Activated CD4-positive, alpha-beta T cell treated with anti-CD3 and anti-CD28 coated beads for 48 hours (primary cell): ENCODE measurements around the gene GGCT.
A peak's percentile ranks its signal among the peaks of the same experiment; 100 is the strongest.
"Not testable (repeated sequence)": the region's sequence is repeated elsewhere in the genome, so short reads cannot be mapped to it uniquely, and the experiment has no call there.

ENCODE experiments used
- DNase-seq: peaks from one replicate; pipeline ENCODE4 v3.0.0-alpha.2; 2020

Gene GGCT

DNA sequence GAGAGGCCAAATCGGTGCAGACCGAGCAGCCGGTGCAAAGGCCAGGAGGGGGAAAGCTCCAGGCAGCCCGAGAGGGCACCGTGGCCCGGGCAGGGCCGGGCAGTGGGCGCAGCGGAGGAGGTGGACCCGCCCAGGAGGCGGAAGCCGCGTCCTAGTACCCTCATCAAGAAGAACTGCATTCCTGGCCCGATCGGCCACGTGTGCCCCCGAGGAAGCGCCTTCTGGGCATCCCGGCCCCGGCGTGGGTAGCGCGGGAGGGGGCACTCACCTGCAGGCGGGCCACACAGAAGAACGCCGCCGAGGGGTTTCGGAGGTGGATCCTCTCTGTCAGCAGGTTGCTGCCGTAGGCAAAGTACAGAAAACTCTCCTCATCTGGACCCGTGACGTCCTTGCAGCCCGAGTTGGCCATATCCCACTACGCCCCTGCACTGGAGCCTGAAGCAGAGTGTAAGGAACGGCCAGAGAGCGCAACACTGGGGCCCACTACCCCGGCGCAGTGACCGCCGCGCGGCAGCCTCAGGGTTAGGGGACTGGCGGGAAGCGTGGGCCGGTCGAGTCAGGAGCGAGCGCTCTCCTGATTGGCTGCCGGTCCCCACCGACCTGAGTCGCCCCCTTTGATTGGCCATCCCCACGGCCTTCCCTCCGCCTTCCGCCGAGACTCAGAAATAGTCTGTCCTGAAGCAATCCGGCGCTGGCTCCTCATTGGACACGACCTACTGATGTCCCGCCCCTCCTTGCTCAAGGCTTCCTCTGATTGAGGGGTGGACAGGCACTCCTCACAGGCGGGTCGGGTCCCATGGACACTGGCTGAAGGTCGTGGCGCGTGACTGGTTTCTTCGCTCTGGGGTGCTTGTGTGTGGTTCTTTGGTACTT lies at the start of gene GGCT:
GGCT (minus strand) TSS at position 529 of the 873 bp plus-strand sequence; CDS start at position 409, 120 bp downstream.
- DNase-seq, result peak; percentile 98

- DNase-seq, result no peak
Observed at GRCh38 chr7:30553546-30553945, 48.9 kb upstream of the GGCT start.

DNA sequence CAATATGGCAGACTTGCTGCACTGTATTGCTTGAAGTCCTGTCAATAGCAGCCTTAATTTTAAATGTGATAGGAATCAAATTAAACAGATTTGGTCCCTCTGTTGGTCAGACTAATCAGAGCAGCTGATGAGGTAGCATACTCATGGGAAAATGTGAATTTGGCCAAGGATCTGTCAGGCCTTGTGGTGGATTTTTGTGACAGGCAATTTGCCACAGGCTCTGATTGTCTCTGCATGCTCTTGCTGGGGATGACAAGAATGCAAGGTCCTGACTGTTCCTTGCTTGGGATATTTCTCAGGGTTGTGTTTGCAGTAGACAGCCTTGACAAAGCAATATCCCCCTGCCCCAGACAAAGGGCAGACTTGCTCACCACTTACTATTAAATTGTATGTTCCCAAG lies 48.5 kb upstream of the GGCT start:
- no peak for DNase-seq

GRCh38 chr7:30552330-30552729 lies 47.7 kb upstream of the GGCT start:
- no peak for DNase-seq

- no peak for DNase-seq
Observed at GRCh38 chr7:30549931-30550493, 45.4 kb upstream of the GGCT start.

DNA sequence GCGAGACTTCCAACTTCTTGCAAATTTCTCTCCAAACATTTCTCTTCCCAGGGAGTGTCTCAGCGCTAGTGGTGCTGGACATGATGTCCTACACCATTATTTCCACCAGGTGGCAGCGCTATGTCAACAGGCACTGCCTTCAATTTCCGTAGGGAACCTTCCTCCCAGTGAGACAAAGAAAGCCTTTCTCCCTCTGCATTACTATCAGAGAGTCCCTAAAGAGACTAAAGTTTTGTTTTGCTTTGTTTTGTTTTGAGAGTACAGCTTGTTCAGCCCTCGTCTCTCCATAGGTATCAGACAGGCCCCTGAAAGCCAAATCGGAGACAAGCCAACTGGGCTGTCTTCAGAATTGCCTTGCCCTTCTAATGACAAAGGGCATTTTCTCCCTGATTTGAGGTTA lies 44.2 kb upstream of the GGCT start:
- DNase-seq, result peak; percentile 48

GRCh38 chr7:30546596-30546995 lies 42.0 kb upstream of the GGCT start:
- DNase-seq, result no peak

- DNase-seq, result no peak
Observed at GRCh38 chr7:30545791-30546555, 41.3 kb upstream of the GGCT start.

DNA sequence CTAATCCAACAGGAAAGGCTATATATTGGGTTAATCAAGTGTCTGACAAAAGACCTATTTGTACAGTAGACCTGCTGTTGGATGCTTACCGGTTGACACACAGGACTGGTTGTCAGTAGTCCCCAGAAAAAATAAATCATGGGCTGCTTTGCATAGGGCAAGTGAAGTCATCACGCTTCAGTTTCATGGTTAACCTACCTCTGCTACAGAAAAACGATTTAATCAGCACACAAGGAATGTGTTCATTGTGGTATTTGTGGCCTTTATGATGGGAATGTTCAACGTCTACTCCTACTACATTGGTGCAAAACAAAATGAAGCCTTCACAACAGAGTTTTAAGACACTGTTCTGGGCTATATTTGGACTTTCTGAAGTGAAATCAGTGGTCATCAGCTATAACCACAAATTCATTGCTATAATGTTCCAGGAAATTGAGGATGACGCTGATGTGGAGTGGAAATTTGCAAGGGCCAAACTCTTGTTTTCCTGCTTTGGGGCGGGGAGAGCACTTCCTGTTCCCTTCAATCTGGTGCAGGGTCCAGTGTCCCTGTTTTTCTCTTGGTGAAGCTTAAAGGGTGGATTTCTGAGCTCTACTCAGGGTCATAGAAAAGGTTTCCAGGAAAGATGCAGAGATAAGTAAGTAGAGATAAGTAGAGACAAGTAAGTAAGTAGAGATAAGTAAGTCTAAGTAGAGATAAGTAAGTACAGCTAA lies 39.3 kb upstream of the GGCT start:
- no peak for DNase-seq

GRCh38 chr7:30543115-30543514 lies 38.5 kb upstream of the GGCT start:
- DNase-seq, result not testable (repeated sequence)

DNA sequence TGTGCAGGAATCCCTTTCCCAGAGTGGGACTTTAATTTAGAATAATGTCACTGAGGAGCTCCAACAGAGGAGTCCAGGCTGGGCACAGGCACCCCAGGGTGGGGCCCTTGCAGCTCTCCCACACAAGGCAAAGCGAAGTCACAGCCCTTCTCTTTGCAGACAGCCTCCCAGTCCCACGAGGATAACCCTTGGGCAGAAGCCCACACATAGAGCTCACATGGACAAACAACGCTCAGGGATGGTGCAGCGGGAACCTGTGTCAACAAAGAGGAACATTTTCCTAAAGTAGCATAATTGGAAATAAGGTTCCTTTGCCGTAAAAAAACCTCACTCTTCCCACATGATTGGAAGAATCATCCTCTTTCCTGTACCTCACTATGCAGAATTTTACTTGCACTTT lies 29.3 kb upstream of the GGCT start:
- no peak for DNase-seq

- no peak for DNase-seq
Observed at GRCh38 chr7:30531286-30531685, 26.7 kb upstream of the GGCT start.

GRCh38 chr7:30530373-30530772 lies 25.7 kb upstream of the GGCT start:
- DNase-seq, result no peak

GRCh38 chr7:30528779-30529178 lies 24.1 kb upstream of the GGCT start:
- DNase-seq, result no peak

DNA sequence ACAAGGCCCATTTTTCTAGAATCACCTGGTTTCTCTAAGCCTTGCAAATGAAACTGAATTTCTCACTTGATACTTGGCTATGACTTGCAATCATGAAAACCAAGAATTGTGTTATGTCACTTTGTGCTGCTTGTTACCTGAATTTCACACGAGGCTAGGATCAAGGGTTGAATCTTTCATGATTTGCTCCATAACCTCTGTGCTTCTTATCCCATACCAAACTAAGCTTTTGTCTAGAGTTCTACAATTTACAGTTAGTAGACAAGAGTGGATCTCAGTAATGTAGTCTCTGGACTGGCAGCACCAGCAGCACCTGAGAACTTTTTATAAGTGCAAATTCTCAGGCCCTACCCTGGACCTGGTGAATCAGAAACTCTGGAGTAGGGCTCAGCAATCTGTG lies 22.7 kb upstream of the GGCT start:
- DNase-seq, result not testable (repeated sequence)

DNA sequence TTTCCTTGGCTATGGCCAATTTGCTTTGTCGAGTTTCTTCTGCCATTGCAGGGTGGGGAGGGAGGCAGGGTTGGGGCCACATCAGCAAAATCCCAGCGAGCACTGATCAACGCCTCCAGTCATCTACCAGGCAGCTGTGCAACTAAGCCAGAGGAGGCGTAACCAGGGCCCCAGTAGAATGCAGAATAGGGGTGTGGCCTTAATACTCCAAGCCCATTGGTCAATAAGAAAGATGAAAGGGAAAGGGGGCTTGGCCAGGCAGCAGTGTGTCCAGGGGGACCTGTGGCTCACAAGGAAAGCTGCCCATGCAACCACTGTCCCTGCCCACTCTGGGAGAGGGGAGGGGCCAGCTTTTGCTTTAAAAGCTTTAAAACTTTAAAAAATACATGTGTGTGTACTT lies 21.5 kb upstream of the GGCT start:
- no peak for DNase-seq

- no peak for DNase-seq
Observed at GRCh38 chr7:30525429-30525828, 20.8 kb upstream of the GGCT start.

DNA sequence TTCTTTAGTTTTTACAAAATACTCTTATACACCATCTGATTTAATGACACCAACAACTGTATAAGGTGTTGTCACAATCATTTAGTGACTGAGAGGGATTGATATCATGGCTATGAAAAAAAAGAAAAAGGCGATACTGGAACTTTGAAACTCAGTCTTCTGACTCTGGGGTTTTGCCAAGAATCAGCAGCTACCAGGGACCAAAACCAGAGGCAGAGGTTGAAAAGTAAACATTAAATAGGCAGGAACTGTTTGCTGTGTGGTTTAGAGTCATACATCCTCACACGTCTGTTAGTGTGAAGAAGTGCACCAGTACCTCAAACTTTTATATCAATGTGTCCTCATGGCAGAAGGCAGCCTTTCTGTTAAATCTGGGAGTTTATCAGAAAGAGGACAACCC lies 19.9 kb upstream of the GGCT start:
- no peak for DNase-seq

- no peak for DNase-seq
Observed at GRCh38 chr7:30523466-30523865, 18.8 kb upstream of the GGCT start.

DNA sequence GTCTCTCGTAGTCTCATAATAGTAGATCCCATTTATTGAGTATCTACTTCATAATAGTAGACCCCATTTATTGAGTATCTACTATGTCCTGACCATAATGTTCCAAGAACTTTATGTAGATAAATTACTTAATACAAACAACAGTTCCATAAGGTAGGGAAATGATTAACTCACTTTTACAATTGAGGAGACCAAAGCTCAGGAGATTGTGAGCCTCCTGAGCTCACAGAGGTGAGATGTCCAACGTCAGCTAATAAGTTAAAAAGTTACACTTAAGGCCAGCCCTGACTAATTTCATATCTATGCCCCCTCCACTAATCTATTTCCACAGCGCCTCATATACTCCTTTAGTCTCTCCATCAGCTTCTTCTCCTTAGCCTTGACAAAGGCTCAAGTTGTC lies 17.5 kb upstream of the GGCT start:
- DNase-seq, result no peak

DNA sequence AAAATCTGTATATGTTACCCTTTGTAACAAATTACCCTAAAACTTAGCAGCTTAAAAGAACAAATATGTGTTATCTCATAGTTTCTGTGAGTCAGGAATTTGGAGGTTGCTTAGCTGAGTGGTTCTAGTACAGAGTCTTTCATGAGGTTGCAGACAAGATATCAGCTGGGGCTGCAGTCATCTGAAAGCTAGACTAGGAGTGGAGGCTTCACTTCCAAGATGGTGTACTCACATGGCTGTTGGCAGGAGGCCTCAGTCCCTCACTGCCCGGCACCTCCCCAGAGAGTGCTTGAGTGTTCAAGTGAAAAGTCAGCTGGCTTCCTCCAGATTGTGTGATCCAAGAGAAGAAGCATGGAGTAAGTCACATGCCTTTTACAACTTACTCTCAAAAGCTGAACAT lies 16.9 kb upstream of the GGCT start:
- no peak for DNase-seq

GRCh38 chr7:30519122-30519521 lies 14.5 kb upstream of the GGCT start:
- no peak for DNase-seq

- DNase-seq, result no peak
Observed at GRCh38 chr7:30515761-30516160, 11.1 kb upstream of the GGCT start.
